Gastrocnemius medialis (tissue), 4 donors: ENCODE data around the gene ERC1. TPM values are rescaled to one million over a fixed set of nuclear protein-coding genes. Genes with fewer than 3 reads are reported as not detected.

Source experiments
- ATAC-seq, 2 donors: fragments of 150-250 bp; one replicate each; pipeline ENCODE4 v1.9.1; 2016
- DNase-seq, 2 donors: peaks; one replicate each; pipeline ENCODE4 v3.0.0-alpha.2; 2019
- H3K27ac ChIP-seq, 4 donors: fragments of 200-600 bp; sonication (generic); 1 replicate in 1 of 4; 2 replicates in 3 of 4; pipeline ENCODE4 v1.5.1; 2016 to 2018; ENCODE audit warnings: mild to moderate bottlenecking in 2 of 4, moderate library complexity in 1 of 4
- H3K27me3 ChIP-seq, 3 donors: fragments of 200-600 bp; sonication (generic) in 2 of 3; 1 replicate in 1 of 3; 2 replicates in 2 of 3; pipeline versions ENCODE4 v1.5.1 to v1.6.0; 2016 to 2019; ENCODE audit warnings: mild to moderate bottlenecking in 1 of 3, moderate library complexity in 1 of 3
- H3K36me3 ChIP-seq, 2 donors: fragments of 200-600 bp; sonication (generic) in 1 of 2; one replicate each; pipeline ENCODE4 v1.5.1; 2017 to 2018
- H3K4me1 ChIP-seq, 2 donors: fragments of 200-600 bp; sonication (generic) in 1 of 2; one replicate each; pipeline ENCODE4 v1.5.1; 2016 to 2017; ENCODE audit warnings: mild to moderate bottlenecking in 2 of 2
- H3K4me3 ChIP-seq, 4 donors: fragments of 200-600 bp; sonication (generic) in 3 of 4; 1 replicate in 1 of 4; 2 replicates in 3 of 4; pipeline ENCODE4 v1.5.1; 2016 to 2019; ENCODE audit warnings: mild to moderate bottlenecking in 2 of 4
- H3K9me3 ChIP-seq, 3 donors: fragments of 200-600 bp; sonication (generic) in 2 of 3; 1 replicate in 1 of 3; 2 replicates in 2 of 3; pipeline ENCODE4 v1.5.1; 2016 to 2019
- POLR2A ChIP-seq, 2 donors: fragments of 450-650 bp; IDR thresholded peaks; one replicate each; pipeline ENCODE4 v1.6.1; 2017; ENCODE audit warnings: antibody characterized with exemption in 2 of 2, mild to moderate bottlenecking in 2 of 2, moderate library complexity in 2 of 2
- in situ Hi-C, 4 donors: fragments of 200-750 bp; cut with MboI; loops; one replicate each; pipeline versions ENCODE4 v1.15.0 to v1.8.0; 2017; ENCODE audit warnings: low sequenced_read_pairs in 4 of 4
- intact Hi-C: fragments of 100-400 bp; cut with DNase I; formaldehyde crosslinking; loops from one replicate; pipeline ENCODE4 v1.15.1; 2023; ENCODE audit warnings: low total_unique reads
- total RNA-seq, 4 donors: library from RNA; depleted of rRNA; stranded (reverse); fragments of >200 nt; gene quantifications; one replicate each; pipeline versions ENCODE4 v1.1.0 to v1.2.3, GENCODE V29; 2016
- TF ChIP-seq, protein P1 (sequence below), 5 experiments: fragments of 450-650 bp in 3 of 5; fragments of 200-600 bp in 2 of 5; sonication (generic) in 2 of 5; IDR thresholded peaks in 4 of 5; conservative IDR thresholded peaks in 1 of 5; 1 replicate in 4 of 5; 2 replicates in 1 of 5; pipeline ENCODE4 v1.5.1; 2016 to 2019; ENCODE audit warnings: antibody characterized with exemption in 5 of 5, mild to moderate bottlenecking in 3 of 5, moderate library complexity in 3 of 5

The ERC1 gene
- total RNA-seq, 4 donors from 2014 or later = 20.3 to 39.1 (median 23.5) TPM

GRCh38 chr12:1289371-1290155, 298.5 kb downstream of the ERC1 start:
- Histone ChIP-seq H3K27me3 (no peaks in the 10 kb centered on the region), H3K9me3 (no peaks in the 10 kb centered on the region), H3K4me3 (no peak overlapping the region), H3K4me1 (no peaks in the 10 kb centered on the region), H3K27ac (no peak overlapping the region), H3K36me3 (no peaks in the 10 kb centered on the region)
- intact Hi-C loops (no loop called here), in situ Hi-C loops (loop anchor here in 1 of 4 donors (25.0 kb wide), 1 partner anchor 298 kb away; the partner anchor contains the start of gene FBXL14)
- DNase-seq = no peak
- no peak for TF ChIP-seq POLR2A (IDR thresholded peaks at IDR 0.05)
- TF ChIP-seq, protein P1, sequence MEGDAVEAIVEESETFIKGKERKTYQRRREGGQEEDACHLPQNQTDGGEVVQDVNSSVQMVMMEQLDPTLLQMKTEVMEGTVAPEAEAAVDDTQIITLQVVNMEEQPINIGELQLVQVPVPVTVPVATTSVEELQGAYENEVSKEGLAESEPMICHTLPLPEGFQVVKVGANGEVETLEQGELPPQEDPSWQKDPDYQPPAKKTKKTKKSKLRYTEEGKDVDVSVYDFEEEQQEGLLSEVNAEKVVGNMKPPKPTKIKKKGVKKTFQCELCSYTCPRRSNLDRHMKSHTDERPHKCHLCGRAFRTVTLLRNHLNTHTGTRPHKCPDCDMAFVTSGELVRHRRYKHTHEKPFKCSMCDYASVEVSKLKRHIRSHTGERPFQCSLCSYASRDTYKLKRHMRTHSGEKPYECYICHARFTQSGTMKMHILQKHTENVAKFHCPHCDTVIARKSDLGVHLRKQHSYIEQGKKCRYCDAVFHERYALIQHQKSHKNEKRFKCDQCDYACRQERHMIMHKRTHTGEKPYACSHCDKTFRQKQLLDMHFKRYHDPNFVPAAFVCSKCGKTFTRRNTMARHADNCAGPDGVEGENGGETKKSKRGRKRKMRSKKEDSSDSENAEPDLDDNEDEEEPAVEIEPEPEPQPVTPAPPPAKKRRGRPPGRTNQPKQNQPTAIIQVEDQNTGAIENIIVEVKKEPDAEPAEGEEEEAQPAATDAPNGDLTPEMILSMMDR (IDR thresholded peaks at IDR 0.05 in 4 of 5, conservative IDR thresholded peaks at IDR 0.05 in 1 of 5) = no peak
- no peak for ATAC-seq

GRCh38 chr12:1290716-1291115, 299.7 kb downstream of the ERC1 start:
- in situ Hi-C loops (loop anchor here in 1 of 4 donors (25.0 kb wide), 1 partner anchor 297 kb away; the partner anchor contains the start of gene FBXL14), intact Hi-C loops (no loop called here)
- H3K4me3 ChIP-seq = no peak overlapping the region
- no peaks in the 10 kb centered on the region for H3K27me3 ChIP-seq
- TF ChIP-seq, protein P1 (IDR thresholded peaks at IDR 0.05 in 4 of 5, conservative IDR thresholded peaks at IDR 0.05 in 1 of 5) = no peak
- no peak for TF ChIP-seq POLR2A (IDR thresholded peaks at IDR 0.05)
- H3K4me1 ChIP-seq = no peaks in the 10 kb centered on the region
- H3K36me3 ChIP-seq = no peaks in the 10 kb centered on the region
- H3K27ac ChIP-seq = no peak overlapping the region
- ATAC-seq (no peak), DNase-seq (no peak)
- no peaks in the 10 kb centered on the region for H3K9me3 ChIP-seq

DNA sequence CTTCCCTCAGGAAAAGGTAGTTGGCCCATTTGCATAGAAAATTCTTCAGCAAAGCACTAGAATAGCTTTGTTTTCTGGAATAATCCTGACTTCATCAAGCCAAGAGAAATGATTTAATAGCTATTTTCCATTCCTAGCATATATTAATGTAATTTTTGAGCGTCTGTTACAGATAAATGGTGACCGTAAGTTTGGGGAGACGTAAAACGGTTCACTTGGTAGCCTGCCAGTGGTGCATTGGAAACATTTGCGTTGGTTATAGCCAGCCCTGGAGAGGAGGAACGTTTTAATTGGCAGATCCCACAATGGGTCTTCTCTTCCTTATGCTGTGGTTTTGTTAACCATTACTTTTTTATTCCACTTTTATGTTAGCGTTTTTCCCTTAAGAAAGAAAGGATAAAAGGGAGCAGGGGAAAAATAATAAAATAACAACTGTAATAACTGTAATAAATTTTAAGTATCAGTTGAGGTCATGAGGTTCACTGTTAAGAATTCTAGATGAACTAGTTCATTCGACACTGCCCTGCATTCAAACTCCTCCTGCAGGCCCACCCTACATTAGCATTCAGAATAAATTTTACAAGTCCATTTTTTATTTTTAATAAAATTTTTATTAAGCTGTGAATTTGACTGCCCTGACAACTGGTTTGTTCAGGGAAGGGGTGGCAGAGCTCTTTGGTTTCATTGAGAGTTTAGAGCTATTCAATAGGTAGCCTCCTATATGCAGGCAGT, 300.7 kb downstream of the ERC1 start:
- intact Hi-C loops (no loop called here), in situ Hi-C loops (loop anchor here in 1 of 4 donors (25.0 kb wide), 1 partner anchor 296 kb away; the partner anchor contains the start of gene FBXL14)
- DNase-seq = no peak
- Histone ChIP-seq H3K9me3 (no peaks in the 10 kb centered on the region), H3K36me3 (no peaks in the 10 kb centered on the region), H3K4me1 (no peaks in the 10 kb centered on the region), H3K4me3 (no peak overlapping the region), H3K27ac (no peak overlapping the region), H3K27me3 (no peaks in the 10 kb centered on the region)
- TF ChIP-seq POLR2A (IDR thresholded peaks at IDR 0.05) = no peak
- TF ChIP-seq, protein P1 (IDR thresholded peaks at IDR 0.05 in 4 of 5, conservative IDR thresholded peaks at IDR 0.05 in 1 of 5) = no peak
- no peak for ATAC-seq

- in situ Hi-C loops = loop anchor here in 1 of 4 donors (25.0 kb wide), 1 partner anchor 293 kb away; the partner anchor contains the start of gene FBXL14
- no peak for ATAC-seq
- Histone ChIP-seq H3K36me3 (no peaks in the 10 kb centered on the region), H3K27ac (no peak overlapping the region), H3K4me1 (no peaks in the 10 kb centered on the region), H3K27me3 (no peaks in the 10 kb centered on the region), H3K4me3 (no peak overlapping the region), H3K9me3 (no peaks in the 10 kb centered on the region)
- TF ChIP-seq POLR2A (IDR thresholded peaks at IDR 0.05) = no peak
- TF ChIP-seq, protein P1 (IDR thresholded peaks at IDR 0.05 in 4 of 5, conservative IDR thresholded peaks at IDR 0.05 in 1 of 5) = no peak
- intact Hi-C loops = no loop called here
- DNase-seq = no peak
These were observed 302.9 kb downstream of the ERC1 start for GRCh38 chr12:1293901-1294300.
